NCI-H510A (cell line): ENCODE measurements around the gene NGB.

Source experiments
- DNase-seq: peaks from one replicate; lab custom pipeline; 2025; lab: John Stamatoyannopoulos, UW

NGB gene

DNA sequence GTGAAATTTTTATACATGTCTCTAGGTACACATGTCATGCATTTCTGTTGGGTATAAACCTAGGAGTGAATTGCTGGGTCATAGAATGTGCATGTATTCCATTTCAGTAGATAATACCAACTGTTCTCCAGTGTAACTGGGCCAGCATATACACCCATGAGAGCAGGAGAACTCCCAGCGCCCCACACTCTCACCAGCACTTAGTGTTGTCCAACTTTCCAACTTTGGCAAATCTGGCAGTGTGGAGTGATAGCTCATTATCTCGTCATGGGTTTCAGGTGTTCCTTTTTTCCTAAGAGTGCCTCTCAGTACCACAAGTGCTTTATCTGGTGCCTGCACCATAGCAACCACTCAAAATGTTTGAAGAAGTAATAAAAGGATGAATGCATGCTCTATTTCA, 40.1 kb downstream of the NGB start:
- DNase-seq: no peak

- no peak for DNase-seq
Measured at GRCh38 chr14:77228056-77228455, 43.0 kb downstream of the NGB start.

GRCh38 chr14:77225892-77226557, 45.0 kb downstream of the NGB start:
- no peak for DNase-seq

DNA sequence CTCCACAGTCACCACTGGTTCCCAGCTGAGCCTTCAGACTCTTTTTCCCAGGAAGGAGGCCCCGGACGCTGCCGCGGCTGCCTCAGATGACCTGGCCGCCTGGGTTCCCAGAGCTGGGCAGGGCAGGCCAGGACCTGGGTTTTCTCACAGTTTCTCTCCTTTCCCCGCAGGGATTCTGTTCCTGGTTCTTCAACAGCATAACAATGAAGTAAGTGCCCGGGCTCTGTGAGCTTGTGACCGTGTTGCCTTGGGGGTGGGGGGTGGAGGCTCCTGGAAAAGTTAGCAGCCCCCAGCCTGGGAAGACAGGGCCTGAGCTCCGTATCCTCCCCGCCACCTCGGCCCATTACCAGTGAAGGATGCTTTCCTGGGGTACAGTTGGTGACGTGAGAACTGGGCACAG, 45.8 kb downstream of the NGB start:
- DNase-seq: no peak

DNA sequence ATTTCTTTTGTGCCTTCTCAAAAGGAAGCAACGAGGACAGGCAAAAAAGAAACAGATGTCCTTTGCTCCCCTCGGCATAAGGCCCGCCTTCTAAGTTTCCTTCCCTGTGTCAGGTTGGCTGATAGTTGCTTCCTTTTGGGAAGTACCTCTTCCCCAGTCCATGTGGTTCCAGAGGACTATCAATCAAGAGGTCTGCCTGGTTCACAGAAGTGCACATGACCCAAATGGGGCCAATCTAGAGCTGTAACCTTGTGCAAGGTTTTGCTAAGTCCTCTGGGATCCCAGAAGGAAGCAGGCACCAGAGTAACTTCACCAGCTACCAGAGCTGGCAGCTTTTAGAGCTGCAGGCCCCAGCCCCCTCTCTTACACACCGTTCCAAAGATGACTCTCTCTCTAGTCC, 46.8 kb downstream of the NGB start:
- DNase-seq: no peak

- DNase-seq: no peak
Measured at GRCh38 chr14:77222546-77223225, 48.3 kb downstream of the NGB start.

- no peak for DNase-seq
Measured at GRCh38 chr14:77221241-77221871, 49.6 kb downstream of the NGB start.

- no peak for DNase-seq
Measured at GRCh38 chr14:77220246-77221017, 50.6 kb downstream of the NGB start.

- DNase-seq: no peak
Measured at GRCh38 chr14:77219591-77219990, 51.4 kb downstream of the NGB start.

DNA sequence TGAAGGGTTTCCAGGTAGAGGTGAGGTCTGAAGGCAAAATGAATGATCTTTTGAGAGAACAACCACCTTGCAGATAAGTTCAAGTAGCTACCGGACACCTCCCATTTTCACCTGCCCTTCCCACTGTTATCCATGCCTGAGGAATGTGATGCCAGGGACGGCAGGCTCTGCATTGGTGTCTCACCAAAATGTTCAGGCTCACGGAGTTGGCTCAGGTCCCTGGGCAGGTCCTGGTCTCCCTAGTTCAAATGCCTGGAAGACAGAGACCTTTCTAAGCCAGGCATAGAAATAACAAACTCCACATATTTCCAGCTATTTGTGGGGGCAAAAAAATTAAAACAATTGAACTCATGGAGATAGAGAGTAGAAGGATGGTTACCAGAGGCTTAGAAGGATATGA, 53.5 kb downstream of the NGB start:
- DNase-seq: no peak
